Epithelial cell of esophagus (primary cell): Measurements from ENCODE around the gene AMBRA1.

Source experiments
- DNase-seq: peaks from one replicate; pipeline ENCODE4 v3.0.0; 2010; ENCODE audit warnings: low read depth
- H3K4me3 ChIP-seq: 2 replicates; pipeline ENCODE4 v1.5.1; 2011; ENCODE audit warnings: mild to moderate bottlenecking, low read length, control low read depth
- TF ChIP-seq, protein P1 (sequence below): IDR thresholded peaks from 2 replicates; pipeline ENCODE4 v1.5.1; 2011; ENCODE audit warnings: low read depth, mild to moderate bottlenecking, low read length, control low read depth, inconsistent platforms; ENCODE audit not compliant: insufficient read depth; ENCODE audit errors: missing control alignments

Gene AMBRA1

DNA sequence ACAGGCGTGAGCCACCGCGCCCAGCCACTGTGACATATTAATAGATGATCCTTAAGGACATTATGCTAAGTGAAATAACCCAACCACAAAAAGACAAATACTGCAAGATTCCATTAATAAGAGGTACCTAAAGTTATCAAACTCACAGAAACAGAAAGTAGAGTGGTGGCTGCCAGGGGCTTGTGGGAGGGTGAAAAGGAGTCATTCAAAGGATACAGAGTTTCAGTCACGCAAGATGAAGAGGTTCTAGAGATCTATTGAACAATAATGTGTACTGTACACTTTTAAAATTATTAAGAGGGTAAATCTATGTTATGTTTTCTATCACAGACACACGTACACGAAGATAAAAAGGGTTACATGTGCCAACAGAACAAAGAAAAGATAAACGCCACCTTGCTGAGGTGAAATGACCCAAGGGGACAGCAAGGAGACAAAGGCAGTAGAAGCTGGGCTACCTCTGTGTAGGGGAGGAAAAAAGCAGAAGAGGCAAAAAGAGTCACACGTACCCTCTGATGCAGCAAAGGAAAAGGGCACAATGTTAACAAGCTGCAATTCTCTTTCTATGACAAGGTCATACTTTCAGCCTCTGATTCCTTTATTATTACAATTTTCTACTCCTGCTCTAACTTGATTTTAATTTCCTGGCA, 65.3 kb downstream of the AMBRA1 start:
- TF ChIP-seq, protein P1, sequence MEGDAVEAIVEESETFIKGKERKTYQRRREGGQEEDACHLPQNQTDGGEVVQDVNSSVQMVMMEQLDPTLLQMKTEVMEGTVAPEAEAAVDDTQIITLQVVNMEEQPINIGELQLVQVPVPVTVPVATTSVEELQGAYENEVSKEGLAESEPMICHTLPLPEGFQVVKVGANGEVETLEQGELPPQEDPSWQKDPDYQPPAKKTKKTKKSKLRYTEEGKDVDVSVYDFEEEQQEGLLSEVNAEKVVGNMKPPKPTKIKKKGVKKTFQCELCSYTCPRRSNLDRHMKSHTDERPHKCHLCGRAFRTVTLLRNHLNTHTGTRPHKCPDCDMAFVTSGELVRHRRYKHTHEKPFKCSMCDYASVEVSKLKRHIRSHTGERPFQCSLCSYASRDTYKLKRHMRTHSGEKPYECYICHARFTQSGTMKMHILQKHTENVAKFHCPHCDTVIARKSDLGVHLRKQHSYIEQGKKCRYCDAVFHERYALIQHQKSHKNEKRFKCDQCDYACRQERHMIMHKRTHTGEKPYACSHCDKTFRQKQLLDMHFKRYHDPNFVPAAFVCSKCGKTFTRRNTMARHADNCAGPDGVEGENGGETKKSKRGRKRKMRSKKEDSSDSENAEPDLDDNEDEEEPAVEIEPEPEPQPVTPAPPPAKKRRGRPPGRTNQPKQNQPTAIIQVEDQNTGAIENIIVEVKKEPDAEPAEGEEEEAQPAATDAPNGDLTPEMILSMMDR: no peak
- DNase-seq: no peak
- H3K4me3 ChIP-seq: no peak overlapping the region

DNA sequence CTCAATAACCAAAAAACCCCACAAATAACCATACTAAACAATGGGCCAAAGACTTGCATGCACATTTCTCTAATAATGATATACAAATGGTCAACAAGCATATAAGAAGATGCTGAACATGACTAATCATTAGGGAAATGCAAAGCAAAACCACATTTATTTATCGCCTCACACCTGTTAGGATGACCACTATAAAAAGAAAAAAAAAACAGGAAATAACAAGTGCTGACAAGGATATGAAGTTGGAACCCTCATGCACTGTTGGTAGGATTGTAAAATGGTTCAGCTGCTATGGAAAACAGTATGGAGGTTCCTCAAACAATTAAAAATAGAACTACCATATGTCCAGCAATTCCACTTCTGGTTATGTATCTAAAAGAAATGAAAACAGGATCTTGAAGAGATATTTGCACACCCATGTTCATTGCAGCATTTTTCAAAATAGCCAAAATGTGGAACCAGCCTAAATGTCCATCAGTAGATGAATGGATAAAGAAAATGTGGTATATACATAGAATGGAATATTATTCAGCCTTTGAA, 66.2 kb downstream of the AMBRA1 start:
- no peak overlapping the region for H3K4me3 ChIP-seq
- no peak for DNase-seq
- TF ChIP-seq, protein P1: no peak

DNA sequence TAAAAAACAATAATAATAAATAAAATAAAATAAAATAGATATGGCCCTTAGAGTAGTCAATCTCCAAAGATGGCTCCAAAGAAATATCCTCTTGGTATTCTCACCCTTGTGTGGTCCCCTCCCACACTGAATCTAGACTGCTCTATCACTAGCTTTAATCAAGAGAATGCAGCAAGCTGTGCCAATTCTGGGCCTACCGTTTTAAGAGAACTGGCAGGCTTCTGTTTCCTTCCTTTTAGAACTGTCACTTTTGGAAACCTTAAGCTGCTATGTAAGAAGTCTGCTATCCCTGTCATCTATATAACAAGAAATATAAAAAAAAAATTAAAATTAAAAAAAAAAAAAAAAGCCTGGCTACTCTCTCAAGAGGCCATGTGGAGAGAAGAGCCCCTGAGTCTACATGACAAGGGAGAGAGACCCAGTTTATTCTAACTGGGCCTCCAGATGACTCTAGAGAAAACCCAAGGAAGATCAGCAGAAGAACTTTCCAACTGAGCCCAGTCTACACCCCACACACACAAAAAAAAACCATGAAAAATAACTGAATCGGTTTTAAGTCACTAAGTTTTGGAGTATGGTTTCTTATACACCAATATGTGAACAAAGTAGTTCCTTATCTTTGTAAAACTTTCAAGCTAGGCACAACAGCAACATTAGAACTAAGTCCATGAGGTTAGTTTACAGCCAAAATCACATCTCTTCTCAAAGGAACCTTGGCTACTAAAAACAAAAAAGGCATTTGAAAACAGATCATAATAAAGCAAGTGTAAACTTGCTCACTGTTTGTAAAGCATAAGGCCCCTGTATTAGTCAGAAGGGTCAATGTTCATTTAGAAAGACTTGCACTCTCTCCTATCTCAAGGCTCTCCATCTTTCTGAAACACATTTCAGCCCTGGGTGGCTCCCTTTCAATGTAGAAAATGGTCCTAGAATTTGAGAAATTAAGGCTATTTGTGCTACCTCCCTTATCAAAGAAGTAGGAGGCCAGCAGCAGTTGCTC, 67.3 kb downstream of the AMBRA1 start:
- TF ChIP-seq, protein P1: no peak
- no peak overlapping the region for H3K4me3 ChIP-seq
- DNase-seq: peak; percentile 66

DNA sequence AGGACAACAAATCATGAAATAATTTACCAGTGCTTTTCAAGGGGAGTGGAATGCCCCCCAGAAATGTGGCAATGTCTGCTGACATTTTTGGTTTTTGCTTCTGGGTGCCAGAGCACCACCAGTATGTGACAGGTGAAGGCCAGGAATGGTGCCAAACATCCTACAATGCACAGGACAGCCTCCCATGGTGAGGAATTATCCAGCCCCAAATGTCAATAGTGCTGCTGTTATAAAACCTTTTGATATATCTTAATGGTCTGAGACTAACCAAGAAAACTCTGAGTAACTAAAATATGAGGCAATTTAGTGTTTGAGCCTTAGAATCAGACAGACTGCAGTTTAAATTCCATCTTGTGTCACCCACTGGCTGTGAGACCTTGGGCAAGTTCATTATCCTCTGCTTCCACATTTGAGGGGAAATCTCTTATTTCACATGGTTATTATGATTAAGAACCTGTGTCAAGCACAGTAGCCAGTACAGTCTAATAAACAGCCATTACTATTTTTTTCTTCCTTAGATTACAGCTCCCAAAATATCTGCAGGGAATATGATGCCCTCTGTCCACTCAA, 69.5 kb downstream of the AMBRA1 start:
- no peak for DNase-seq
- no peak overlapping the region for H3K4me3 ChIP-seq
- TF ChIP-seq, protein P1: no peak

DNA sequence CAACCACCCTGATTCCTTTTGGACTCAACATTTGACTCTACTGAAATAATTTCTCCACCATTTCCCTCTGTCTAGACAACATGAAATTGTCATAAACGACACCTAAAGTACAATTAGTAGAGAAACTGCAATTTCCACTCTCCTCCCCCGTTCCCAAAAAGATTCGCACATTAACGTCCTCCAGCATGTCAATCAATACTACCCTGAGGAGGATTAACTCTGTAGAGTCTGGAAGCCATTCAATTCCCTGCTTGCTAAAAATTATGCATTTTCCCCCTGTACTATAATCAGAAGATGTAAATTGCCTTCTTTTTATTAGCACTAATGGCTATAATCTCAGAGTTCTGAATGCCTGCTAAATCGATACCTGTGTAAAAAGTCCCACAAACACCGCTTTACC, 70.5 kb downstream of the AMBRA1 start:
- DNase-seq: no peak
- TF ChIP-seq, protein P1: no peak

DNA sequence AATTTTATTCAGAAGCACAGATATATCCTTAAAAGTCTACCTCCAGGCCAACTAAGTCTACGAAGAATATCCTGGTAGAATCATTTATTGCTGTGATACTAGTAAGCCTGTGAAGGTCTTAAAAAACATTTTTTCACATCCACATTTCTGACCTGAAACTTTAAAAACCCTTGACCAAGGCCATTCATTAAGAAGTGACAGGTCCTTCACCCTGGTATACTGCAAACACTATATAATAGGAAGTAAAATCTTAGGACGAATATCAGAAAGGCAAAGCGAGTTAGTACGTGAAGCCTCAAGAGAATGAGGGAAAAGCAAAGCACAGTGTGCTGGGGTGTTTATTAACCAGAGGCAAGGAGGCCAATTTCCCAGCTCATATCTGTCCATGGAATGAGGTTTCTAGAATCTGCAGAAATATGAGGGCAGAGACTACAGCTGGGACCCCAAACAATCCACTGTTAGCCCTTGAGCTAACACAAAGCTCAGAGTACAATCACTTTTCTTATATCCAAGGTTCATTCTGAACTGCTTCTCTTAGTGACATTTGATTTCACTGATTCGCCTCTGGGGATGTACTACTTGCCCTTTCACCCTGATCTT, 71.0 kb downstream of the AMBRA1 start:
- H3K4me3 ChIP-seq: no peak overlapping the region
- TF ChIP-seq, protein P1: no peak
- no peak for DNase-seq

More for the DNA sequence above, 70.5 kb downstream of the AMBRA1 start:
- H3K4me3 ChIP-seq: no peak overlapping the region
